Epithelial cell of esophagus (primary cell): Measurements from ENCODE around the gene MEIS3.
A peak's percentile ranks its signal among the peaks of the same experiment; 100 is the strongest.
"Not testable (repeated sequence)": the region's sequence is repeated elsewhere in the genome, so short reads cannot be mapped to it uniquely, and the experiment has no call there.

Experiments
- DNase-seq: peaks from one replicate; pipeline ENCODE4 v3.0.0; 2010; ENCODE audit warnings: low read depth
- H3K4me3 ChIP-seq: 2 replicates; pipeline ENCODE4 v1.5.1; 2011; ENCODE audit warnings: mild to moderate bottlenecking, low read length, control low read depth
- TF ChIP-seq, protein P1 (sequence below): IDR thresholded peaks from 2 replicates; pipeline ENCODE4 v1.5.1; 2011; ENCODE audit warnings: low read depth, mild to moderate bottlenecking, low read length, control low read depth, inconsistent platforms; ENCODE audit not compliant: insufficient read depth; ENCODE audit errors: missing control alignments

Gene MEIS3

DNA sequence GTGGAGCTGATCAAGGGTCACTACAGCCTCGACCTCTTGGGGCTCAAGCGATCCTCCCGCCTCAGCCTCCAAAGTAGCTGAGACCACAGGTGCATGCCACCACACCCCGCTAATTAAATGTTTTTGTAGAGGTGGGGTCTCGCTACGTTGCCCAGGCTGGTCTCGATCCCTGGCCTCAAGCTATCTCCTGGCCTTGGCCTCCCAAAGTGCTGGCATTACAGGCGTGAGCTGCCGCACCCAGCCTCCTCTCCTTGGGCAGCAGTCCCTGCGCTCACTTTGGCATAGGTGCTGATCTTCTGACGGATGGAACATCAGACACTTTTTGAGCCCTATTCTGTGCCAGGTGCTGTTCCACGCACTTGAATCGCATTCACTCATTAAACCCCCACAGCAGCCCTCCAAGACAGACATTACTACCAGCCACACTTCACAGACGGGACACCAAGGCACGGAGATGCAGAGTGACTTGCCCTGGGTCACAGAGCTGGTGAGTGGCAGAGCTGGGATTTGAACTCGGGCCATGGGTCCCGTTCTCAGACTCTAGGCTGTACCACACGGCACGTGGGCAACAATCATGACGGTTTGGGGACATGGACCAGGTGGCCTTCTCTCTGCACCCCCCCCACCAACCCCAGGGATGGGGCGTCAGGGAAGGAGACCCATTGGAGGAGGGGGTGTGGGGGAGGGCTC, 3.2 kb downstream of the MEIS3 start:
- DNase-seq: no peak
- TF ChIP-seq, protein P1, sequence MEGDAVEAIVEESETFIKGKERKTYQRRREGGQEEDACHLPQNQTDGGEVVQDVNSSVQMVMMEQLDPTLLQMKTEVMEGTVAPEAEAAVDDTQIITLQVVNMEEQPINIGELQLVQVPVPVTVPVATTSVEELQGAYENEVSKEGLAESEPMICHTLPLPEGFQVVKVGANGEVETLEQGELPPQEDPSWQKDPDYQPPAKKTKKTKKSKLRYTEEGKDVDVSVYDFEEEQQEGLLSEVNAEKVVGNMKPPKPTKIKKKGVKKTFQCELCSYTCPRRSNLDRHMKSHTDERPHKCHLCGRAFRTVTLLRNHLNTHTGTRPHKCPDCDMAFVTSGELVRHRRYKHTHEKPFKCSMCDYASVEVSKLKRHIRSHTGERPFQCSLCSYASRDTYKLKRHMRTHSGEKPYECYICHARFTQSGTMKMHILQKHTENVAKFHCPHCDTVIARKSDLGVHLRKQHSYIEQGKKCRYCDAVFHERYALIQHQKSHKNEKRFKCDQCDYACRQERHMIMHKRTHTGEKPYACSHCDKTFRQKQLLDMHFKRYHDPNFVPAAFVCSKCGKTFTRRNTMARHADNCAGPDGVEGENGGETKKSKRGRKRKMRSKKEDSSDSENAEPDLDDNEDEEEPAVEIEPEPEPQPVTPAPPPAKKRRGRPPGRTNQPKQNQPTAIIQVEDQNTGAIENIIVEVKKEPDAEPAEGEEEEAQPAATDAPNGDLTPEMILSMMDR: no peak

DNA sequence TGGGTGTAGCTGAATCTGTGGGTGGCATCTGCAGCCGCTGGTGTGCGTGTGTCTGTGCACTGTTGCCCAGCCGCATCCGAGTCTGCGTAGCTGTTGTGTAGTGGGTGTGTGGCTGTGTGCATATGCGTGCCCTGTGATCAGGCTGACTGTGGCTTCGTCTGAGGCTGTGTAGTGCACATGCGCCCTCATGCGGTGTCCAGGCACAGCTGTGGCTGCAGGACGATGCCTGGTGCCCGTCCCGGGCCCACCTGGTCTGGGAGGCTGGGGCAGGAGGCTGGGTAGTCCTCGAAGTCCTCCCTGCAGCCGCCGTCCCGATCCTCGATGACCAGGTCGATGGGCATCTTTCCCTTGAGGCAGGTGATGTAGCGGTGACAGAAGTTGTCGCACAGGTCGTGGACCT, 4.9 kb downstream of the MEIS3 start:
- TF ChIP-seq, protein P1: peak; percentile 32
- DNase-seq: peak; percentile 21
- H3K4me3 ChIP-seq: no peak overlapping the region

More for the DNA sequence above, 3.2 kb downstream of the MEIS3 start:
- no peak overlapping the region for H3K4me3 ChIP-seq

DNA sequence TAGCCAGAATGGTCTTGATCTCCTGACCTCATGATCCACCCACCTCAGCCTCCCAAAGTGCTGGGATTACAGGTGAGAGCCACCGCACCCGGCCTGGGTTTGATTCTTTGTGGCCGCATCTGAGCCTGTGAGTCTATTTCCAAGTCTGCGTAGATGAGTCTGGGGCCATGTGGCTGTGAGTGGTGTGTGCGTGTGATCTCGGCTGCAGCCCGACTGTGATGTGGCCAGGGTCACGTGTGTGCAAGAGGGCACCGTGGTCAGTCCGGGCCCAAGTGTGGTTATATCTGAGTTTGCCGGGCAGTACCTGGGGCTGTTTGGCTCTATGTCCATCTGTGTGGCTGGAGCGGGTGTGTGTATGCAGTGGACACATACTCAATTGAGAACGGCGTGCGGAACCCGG, 5.4 kb downstream of the MEIS3 start:
- no peak overlapping the region for H3K4me3 ChIP-seq
- DNase-seq: no peak
- TF ChIP-seq, protein P1: no peak

DNA sequence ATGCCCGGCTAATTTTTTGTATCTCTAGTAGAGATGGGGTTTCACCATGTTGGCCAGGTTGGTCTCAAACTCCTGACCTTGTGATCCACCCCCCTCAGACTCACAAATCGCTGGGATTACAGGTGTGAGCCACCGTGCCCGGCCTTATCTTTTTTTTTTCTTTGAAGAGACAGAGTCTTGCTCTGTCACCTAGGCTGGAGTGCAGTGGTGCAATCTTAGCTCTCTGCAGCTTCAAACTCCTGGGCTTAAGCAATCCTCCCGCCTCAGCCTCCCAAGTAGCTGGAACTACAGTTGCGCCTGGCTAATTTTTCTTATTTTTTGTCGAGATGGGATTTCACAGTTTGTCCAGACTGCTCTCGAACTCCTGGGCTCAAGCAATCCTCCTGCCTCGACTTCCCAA, 7.6 kb downstream of the MEIS3 start:
- DNase-seq, H3K4me3 ChIP-seq: not testable (repeated sequence)

DNA sequence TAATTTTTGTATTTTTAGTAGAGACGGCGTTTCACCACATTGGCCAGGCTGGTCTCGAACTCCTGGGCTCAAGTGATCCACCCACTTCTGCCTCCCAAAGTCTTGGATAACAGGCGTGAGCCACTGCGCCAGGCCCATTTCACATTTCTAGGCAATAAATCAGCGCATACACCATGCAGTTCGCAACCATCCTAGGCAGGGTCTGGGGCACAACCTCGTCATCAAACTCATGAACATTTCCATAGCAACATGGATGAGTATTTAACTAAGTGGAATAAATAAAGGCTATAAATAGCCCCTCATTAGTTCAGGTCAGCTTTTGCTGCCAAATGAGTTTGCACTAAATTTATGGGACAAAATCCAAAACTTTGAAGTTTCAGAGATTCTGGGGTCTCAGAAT, 8.2 kb downstream of the MEIS3 start:
- no peak overlapping the region for H3K4me3 ChIP-seq
- no peak for DNase-seq
- TF ChIP-seq, protein P1: no peak

DNA sequence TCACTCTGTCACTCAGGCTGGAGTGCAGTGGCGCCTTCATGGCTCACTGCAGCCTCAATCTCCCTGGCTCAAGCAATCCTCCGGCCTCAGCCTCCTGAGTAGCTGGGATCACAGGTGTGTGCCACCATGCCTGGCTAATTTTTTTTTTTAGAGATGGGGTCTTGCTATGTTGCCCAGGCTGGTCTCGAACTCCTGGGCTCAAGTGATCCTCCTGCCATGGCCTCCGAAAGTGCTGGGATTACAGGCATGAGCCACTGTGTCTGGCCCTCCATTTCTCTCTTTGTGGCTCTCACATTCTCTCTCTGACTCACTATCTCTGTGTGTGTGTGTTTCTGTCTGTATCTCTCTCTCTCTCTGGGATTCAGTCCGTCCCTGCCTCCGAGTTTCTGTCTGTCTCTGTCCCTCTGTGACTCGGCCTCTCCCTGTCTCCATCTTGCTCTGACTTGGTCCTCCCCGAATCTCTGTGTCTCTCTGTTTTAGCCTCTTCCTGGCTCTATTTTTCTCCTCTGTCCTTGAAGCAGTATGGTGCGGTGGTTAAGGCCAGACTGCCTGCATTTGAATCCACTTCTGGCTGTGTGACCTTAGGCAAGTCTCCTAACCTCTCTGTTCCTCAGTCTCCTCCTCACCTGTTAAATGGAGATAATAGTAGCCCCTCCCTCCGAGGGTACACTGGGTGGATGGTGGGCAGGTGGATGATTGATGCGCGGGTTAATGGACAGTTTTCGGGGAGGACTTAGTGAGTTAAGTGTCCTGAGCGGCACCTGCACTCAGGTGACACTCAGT, 11.0 kb downstream of the MEIS3 start:
- TF ChIP-seq, protein P1: no peak
- no peak for DNase-seq
- H3K4me3 ChIP-seq: no peak overlapping the region

DNA sequence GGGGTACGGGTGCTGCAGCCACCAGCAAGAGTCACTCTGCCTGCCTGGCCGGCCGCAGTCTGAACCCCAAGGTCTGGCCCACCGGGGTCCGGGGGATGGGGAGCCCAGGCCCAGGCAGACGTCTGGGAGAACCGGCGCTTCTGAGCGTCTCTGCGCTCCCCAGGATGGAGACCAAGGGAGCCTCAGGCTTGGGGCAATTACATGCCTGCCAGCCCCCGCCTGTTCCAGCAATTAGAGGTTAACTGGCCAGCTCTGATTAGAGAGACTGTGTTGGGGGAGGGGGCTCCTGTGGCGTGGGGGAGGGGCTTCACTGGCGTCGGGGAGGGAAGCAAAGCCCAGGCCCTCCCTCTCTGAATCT, 11.9 kb downstream of the MEIS3 start:
- no peak for DNase-seq
- TF ChIP-seq, protein P1: no peak
- H3K4me3 ChIP-seq: no peak overlapping the region
